ENCODE data around the gene SLC1A2. TPM values are rescaled to one million over a fixed set of nuclear protein-coding genes. Genes with fewer than 3 reads are reported as not detected.

SLC1A2 gene
- total and polyA plus RNA-seq, 2 donors (not counting 1 experiment from before 2014, with no cell fraction given) = 1.2 to 7.6 TPM

- Histone ChIP-seq H3K4me2 (ENCODE audit: extremely low read depth, insufficient read depth, low read length) (no peak overlapping the region), H3K27me3 (ENCODE audit: control insufficient read depth, insufficient read depth, low read length) (no peaks in the 10 kb centered on the region), H3K4me3 (replicated peaks in 1 of 4; ENCODE audit: control extremely low read depth in 1 of 4, insufficient read depth in 1 of 4, low read depth in 3 of 4, low read length in 4 of 4) (no peak overlapping the region), H4K20me1 (ENCODE audit: control insufficient read depth, extremely low read depth, insufficient read depth, low read length) (no peaks in the 10 kb centered on the region), H3K36me3 (ENCODE audit: control insufficient read depth, insufficient read depth, low read length) (peaks cover 26% of the 10 kb centered on the region), H2AFZ (ENCODE audit: low read length) (no peak overlapping the region), H3K9ac (ENCODE audit: insufficient read depth, low read length) (no peak overlapping the region), H3K27ac (ENCODE audit: insufficient read depth, low read length) (peak overlapping the region; percentile 21), H3K4me1 (ENCODE audit: control insufficient read depth, extremely low read depth, insufficient read depth, low read length) (peaks cover 41% of the 10 kb centered on the region), H3K79me2 (ENCODE audit: control insufficient read depth, insufficient read depth, low read length) (peaks cover 13% of the 10 kb centered on the region), H3K9me3 (ENCODE audit: control insufficient read depth, insufficient read depth, low read depth, low read length) (no peaks in the 10 kb centered on the region)
- TF ChIP-seq CTCF (conservative IDR thresholded peaks at IDR 0.05 in 1 of 2, IDR thresholded peaks at IDR 0.05 in 1 of 2; ENCODE audit: low read depth in 1 of 2, low read length in 2 of 2) (no peak), EZH2 (IDR thresholded peaks at IDR 0.05; ENCODE audit: low read length, missing control alignments) (no peak)
- peak; percentile 70 to 75 for DNase-seq (ENCODE audit: low read depth in 2 of 2)
Observed at GRCh38 chr11:35218956-35219355, 200.4 kb downstream of the SLC1A2 start.

- H2AFZ ChIP-seq (ENCODE audit: low read length) = no peak overlapping the region
- H3K4me3 ChIP-seq (replicated peaks in 1 of 4; ENCODE audit: control extremely low read depth in 1 of 4, insufficient read depth in 1 of 4, low read depth in 3 of 4, low read length in 4 of 4) = no peak overlapping the region
- TF ChIP-seq EZH2 (IDR thresholded peaks at IDR 0.05; ENCODE audit: low read length, missing control alignments) (no peak), CTCF (conservative IDR thresholded peaks at IDR 0.05 in 1 of 2, IDR thresholded peaks at IDR 0.05 in 1 of 2; ENCODE audit: low read depth in 1 of 2, low read length in 2 of 2) (no peak)
- H3K9ac ChIP-seq (ENCODE audit: insufficient read depth, low read length) = no peak overlapping the region
- peak in 1 of 2 donors; percentile 42 for DNase-seq (ENCODE audit: low read depth in 2 of 2)
- no peaks in the 10 kb centered on the region for H3K9me3 ChIP-seq (ENCODE audit: control insufficient read depth, insufficient read depth, low read depth, low read length)
- peaks cover 27% of the 10 kb centered on the region for H3K36me3 ChIP-seq (ENCODE audit: control insufficient read depth, insufficient read depth, low read length)
- H3K79me2 ChIP-seq (ENCODE audit: control insufficient read depth, insufficient read depth, low read length) = peaks cover 19% of the 10 kb centered on the region
- no peak overlapping the region for H3K4me2 ChIP-seq (ENCODE audit: extremely low read depth, insufficient read depth, low read length)
- H3K27ac ChIP-seq (ENCODE audit: insufficient read depth, low read length) = peak overlapping the region; percentile 85
- no peaks in the 10 kb centered on the region for H4K20me1 ChIP-seq (ENCODE audit: control insufficient read depth, extremely low read depth, insufficient read depth, low read length)
- H3K4me1 ChIP-seq (ENCODE audit: control insufficient read depth, extremely low read depth, insufficient read depth, low read length) = peaks cover 40% of the 10 kb centered on the region
- H3K27me3 ChIP-seq (ENCODE audit: control insufficient read depth, insufficient read depth, low read length) = no peaks in the 10 kb centered on the region
Observed at GRCh38 chr11:35216962-35217678, 202.2 kb downstream of the SLC1A2 start.

GRCh38 chr11:35215945-35216344, 203.4 kb downstream of the SLC1A2 start:
- Histone ChIP-seq H2AFZ (ENCODE audit: low read length) (no peak overlapping the region), H3K79me2 (ENCODE audit: control insufficient read depth, insufficient read depth, low read length) (peaks cover 22% of the 10 kb centered on the region), H4K20me1 (ENCODE audit: control insufficient read depth, extremely low read depth, insufficient read depth, low read length) (no peaks in the 10 kb centered on the region), H3K4me2 (ENCODE audit: extremely low read depth, insufficient read depth, low read length) (no peak overlapping the region), H3K27me3 (ENCODE audit: control insufficient read depth, insufficient read depth, low read length) (no peaks in the 10 kb centered on the region), H3K9me3 (ENCODE audit: control insufficient read depth, insufficient read depth, low read depth, low read length) (no peaks in the 10 kb centered on the region), H3K9ac (ENCODE audit: insufficient read depth, low read length) (no peak overlapping the region), H3K27ac (ENCODE audit: insufficient read depth, low read length) (peak overlapping the region; percentile 85), H3K4me3 (replicated peaks in 1 of 4; ENCODE audit: control extremely low read depth in 1 of 4, insufficient read depth in 1 of 4, low read depth in 3 of 4, low read length in 4 of 4) (no peak overlapping the region), H3K36me3 (ENCODE audit: control insufficient read depth, insufficient read depth, low read length) (peaks cover 22% of the 10 kb centered on the region), H3K4me1 (ENCODE audit: control insufficient read depth, extremely low read depth, insufficient read depth, low read length) (peaks cover 38% of the 10 kb centered on the region)
- no peak for DNase-seq (ENCODE audit: low read depth in 2 of 2)
- TF ChIP-seq CTCF (conservative IDR thresholded peaks at IDR 0.05 in 1 of 2, IDR thresholded peaks at IDR 0.05 in 1 of 2; ENCODE audit: low read depth in 1 of 2, low read length in 2 of 2) = no peak
- TF ChIP-seq EZH2 (IDR thresholded peaks at IDR 0.05; ENCODE audit: low read length, missing control alignments) = no peak
